PFSK-1 (cell line): Measurements from ENCODE around the gene PPP2R5C.

Experiments used
- FOXP2 ChIP-seq: optimal IDR thresholded peaks from 2 replicates; pipeline ENCODE3; 2011; ENCODE audit warnings: borderline replicate concordance, control low read depth, inconsistent platforms; ENCODE audit not compliant: insufficient read depth; ENCODE audit errors: extremely low read length, extremely low read depth
- POLR2AphosphoS5 ChIP-seq: IDR thresholded peaks from 2 replicates; pipeline ENCODE4 v1.6.1; 2012; ENCODE audit warnings: low read depth, mild to moderate bottlenecking, control low read depth, low read length, moderate library complexity
- REST ChIP-seq, 2 experiments: IDR thresholded peaks; 2 replicates each; pipeline versions ENCODE4 v1.6.1 to v1.8.0; 2011 to 2012; ENCODE audit warnings: low read depth in 2 of 2, low read length in 2 of 2, control low read depth in 1 of 2, inconsistent platforms in 1 of 2, mild to moderate bottlenecking in 1 of 2, moderate library complexity in 1 of 2; ENCODE audit not compliant: insufficient read depth in 1 of 2
- SIN3A ChIP-seq: IDR thresholded peaks from 2 replicates; pipeline ENCODE4 v1.6.1; 2012; ENCODE audit warnings: mild to moderate bottlenecking, low read length, moderate library complexity, borderline replicate concordance; ENCODE audit not compliant: insufficient read depth
- TAF1 ChIP-seq: IDR thresholded peaks from 2 replicates; pipeline ENCODE4 v1.6.1; 2012; ENCODE audit warnings: low read length, control low read depth, borderline replicate concordance; ENCODE audit not compliant: insufficient read depth

The PPP2R5C gene

GRCh38 chr14:101772770-101773169, 11.3 kb downstream of the PPP2R5C start:
- TF ChIP-seq SIN3A (no peak), FOXP2 (no peak), REST (IDR thresholded peaks at IDR 0.05; ENCODE audit: insufficient read depth in 1 of 2, low read depth in 2 of 2, low read length in 2 of 2) (no peak), POLR2AphosphoS5 (no peak), TAF1 (no peak)

- TF ChIP-seq REST (IDR thresholded peaks at IDR 0.05; ENCODE audit: insufficient read depth in 1 of 2, low read depth in 2 of 2, low read length in 2 of 2) (no peak), TAF1 (no peak), SIN3A (no peak), POLR2AphosphoS5 (no peak), FOXP2 (no peak)
Observed at GRCh38 chr14:101773378-101773777, 11.9 kb downstream of the PPP2R5C start.

- TF ChIP-seq REST (IDR thresholded peaks at IDR 0.05; ENCODE audit: insufficient read depth in 1 of 2, low read depth in 2 of 2, low read length in 2 of 2): no peak
- no peak for TF ChIP-seq TAF1
- no peak for TF ChIP-seq FOXP2
- TF ChIP-seq POLR2AphosphoS5: no peak
- TF ChIP-seq SIN3A: no peak
Observed at GRCh38 chr14:101774006-101774795, 12.7 kb downstream of the PPP2R5C start.

- TF ChIP-seq REST (IDR thresholded peaks at IDR 0.05; ENCODE audit: insufficient read depth in 1 of 2, low read depth in 2 of 2, low read length in 2 of 2) (no peak), TAF1 (no peak)
Observed at GRCh38 chr14:101774814-101775213, 13.3 kb downstream of the PPP2R5C start.

- TF ChIP-seq FOXP2 (no peak), TAF1 (no peak), REST (IDR thresholded peaks at IDR 0.05; ENCODE audit: insufficient read depth in 1 of 2, low read depth in 2 of 2, low read length in 2 of 2) (no peak), POLR2AphosphoS5 (no peak), SIN3A (no peak)
Observed at GRCh38 chr14:101775826-101776225, 14.3 kb downstream of the PPP2R5C start.
